ACC112 (cell line): ENCODE data around the gene SPATA2L.
"Not testable (repeated sequence)": the region's sequence is repeated elsewhere in the genome, so short reads cannot be mapped to it uniquely, and the experiment has no call there.

Experiments
- H2AFZ ChIP-seq: fragments of 200-600 bp; sonication (generic); one replicate; pipeline ENCODE4 v1.6.0; 2017; ENCODE audit warnings: antibody characterized with exemption, low read length; ENCODE audit not compliant: unreplicated experiment
- H3K27ac ChIP-seq: fragments of 200-600 bp; sonication (generic); 2 replicates; pipeline ENCODE4 v1.5.1; 2014; ENCODE audit warnings: low read depth, mild to moderate bottlenecking, antibody characterized with exemption, low read length, moderate library complexity
- H3K27me3 ChIP-seq: fragments of 200-600 bp; sonication (generic); 2 replicates; pipeline ENCODE4 v1.6.1; 2014; ENCODE audit warnings: mild to moderate bottlenecking, antibody characterized with exemption, low read length, moderate library complexity, mixed read lengths; ENCODE audit not compliant: insufficient read depth
- H3K36me3 ChIP-seq: fragments of 200-600 bp; sonication (generic); 2 replicates; pipeline ENCODE4 v1.6.1; 2016; ENCODE audit warnings: mild to moderate bottlenecking, antibody characterized with exemption, low read length, moderate library complexity, mixed read lengths; ENCODE audit not compliant: insufficient read depth
- H3K4me1 ChIP-seq: fragments of 200-600 bp; sonication (generic); one replicate; pipeline ENCODE4 v1.6.1; 2016; ENCODE audit warnings: low read length, mixed read lengths; ENCODE audit not compliant: insufficient read depth, unreplicated experiment, control insufficient read depth
- H3K4me3 ChIP-seq: fragments of 200-600 bp; sonication (generic); 2 replicates; pipeline ENCODE4 v1.5.1; 2014; ENCODE audit warnings: mild to moderate bottlenecking, low read depth, low read length
- H3K79me2 ChIP-seq: fragments of 200-600 bp; sonication (generic); one replicate; pipeline ENCODE4 v1.6.0; 2016; ENCODE audit warnings: low read length; ENCODE audit not compliant: control insufficient read depth, unreplicated experiment, insufficient read depth

The SPATA2L gene

GRCh38 chr16:89667000-89667399 lies 34.5 kb downstream of the SPATA2L start:
- H3K79me2 ChIP-seq, H3K36me3 ChIP-seq, H2AFZ ChIP-seq, H3K27me3 ChIP-seq, H3K4me3 ChIP-seq, H3K27ac ChIP-seq: not testable (repeated sequence)
- H3K4me1 ChIP-seq, result peaks cover 12% of the 10 kb centered on the region

GRCh38 chr16:89664238-89664637 lies 37.3 kb downstream of the SPATA2L start:
- H3K79me2 ChIP-seq, result peaks cover 14% of the 10 kb centered on the region
- H2AFZ ChIP-seq, H3K27ac ChIP-seq, H3K36me3 ChIP-seq, H3K27me3 ChIP-seq, H3K4me1 ChIP-seq, H3K4me3 ChIP-seq: not testable (repeated sequence)

GRCh38 chr16:89661215-89661614 lies 40.3 kb downstream of the SPATA2L start:
- H3K36me3 ChIP-seq, result peaks cover 9% of the 10 kb centered on the region; the same call in 1 of the 2 replicates
- no peak overlapping the region for H3K27ac ChIP-seq
- H3K79me2 ChIP-seq, result peaks cover 41% of the 10 kb centered on the region
- peaks cover 5% of the 10 kb centered on the region for H3K4me1 ChIP-seq
- no peak overlapping the region for H3K4me3 ChIP-seq
- H3K27me3 ChIP-seq, result no peaks in the 10 kb centered on the region
- H2AFZ ChIP-seq, result no peak overlapping the region

DNA sequence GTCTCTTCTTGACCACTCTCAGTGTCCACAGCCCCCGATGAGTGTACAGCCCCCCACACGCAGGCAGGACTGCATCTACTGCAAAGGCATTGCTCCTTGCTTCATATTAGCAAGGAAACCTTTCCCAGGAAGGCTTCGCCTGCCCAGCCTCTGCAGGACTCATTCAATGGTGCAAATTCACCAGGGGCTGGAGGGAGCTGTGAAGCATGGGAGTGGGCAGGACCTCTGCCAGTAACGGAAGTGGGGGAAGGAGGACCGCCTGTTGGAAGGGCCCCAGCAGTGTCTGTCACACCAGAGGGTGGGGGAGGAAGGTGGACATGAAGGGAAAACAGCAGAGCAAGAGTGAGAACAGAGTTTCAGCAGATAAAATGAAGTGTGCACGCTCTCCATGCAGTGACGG lies 41.4 kb downstream of the SPATA2L start:
- peaks cover 9% of the 10 kb centered on the region; the same call in 1 of the 2 replicates for H3K36me3 ChIP-seq
- peaks cover 6% of the 10 kb centered on the region for H3K4me1 ChIP-seq
- H3K27me3 ChIP-seq, result no peaks in the 10 kb centered on the region
- H3K27ac ChIP-seq, result no peak overlapping the region
- no peak overlapping the region for H3K4me3 ChIP-seq
- peaks cover 51% of the 10 kb centered on the region for H3K79me2 ChIP-seq
- H2AFZ ChIP-seq, result no peak overlapping the region

- Histone ChIP-seq H3K4me1 (peaks cover 6% of the 10 kb centered on the region), H3K36me3 (peaks cover 6% of the 10 kb centered on the region; the same call in 1 of the 2 replicates), H3K27ac (peak overlapping the region; percentile 73), H2AFZ (peak overlapping the region; percentile 97), H3K79me2 (peaks cover 64% of the 10 kb centered on the region), H3K27me3 (no peaks in the 10 kb centered on the region), H3K4me3 (peak overlapping the region; percentile 98)
Measured at GRCh38 chr16:89658221-89658879, 43.2 kb downstream of the SPATA2L start.

DNA sequence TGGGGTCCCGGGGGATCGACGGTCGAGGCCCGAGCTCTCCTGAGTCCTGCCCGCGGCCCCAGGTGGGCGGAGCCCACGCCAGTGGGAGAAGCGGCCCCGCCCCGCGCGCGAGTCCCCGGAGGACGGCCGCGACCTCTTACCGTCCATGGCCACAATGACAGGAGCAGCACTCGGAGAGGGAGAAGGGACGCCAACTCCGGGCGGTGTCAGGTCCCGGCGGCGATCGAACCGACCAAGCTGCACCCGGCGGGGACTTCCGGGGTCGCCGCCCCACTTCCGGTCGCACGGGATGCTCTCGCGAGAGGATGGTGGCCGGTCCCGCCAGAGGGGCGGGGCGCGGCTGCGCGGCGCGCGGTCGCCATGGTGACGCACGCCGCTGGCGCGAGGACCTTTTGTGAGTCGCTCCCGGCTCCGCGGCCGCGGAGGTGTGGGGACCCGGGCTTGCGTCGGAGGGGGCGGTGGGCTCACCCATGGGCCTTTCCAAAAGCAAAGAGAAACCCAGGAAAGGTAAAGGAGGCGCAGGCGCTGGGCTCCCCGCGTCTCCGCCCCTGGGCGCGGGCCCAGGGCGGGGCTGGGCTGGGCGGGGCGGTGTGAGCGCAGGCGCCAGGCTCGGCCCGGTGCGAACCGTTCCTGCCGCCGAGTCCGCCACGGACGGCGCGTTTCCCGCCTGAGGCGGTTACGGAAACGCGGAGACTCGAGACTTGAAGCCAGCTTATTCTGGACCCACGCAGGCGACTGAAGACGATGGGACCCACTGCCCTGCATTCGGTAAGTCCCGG lies 43.9 kb downstream of the SPATA2L start, which contains the start of the genes CHMP1A and SPATA33:
Gene CHMP1A, minus strand, starts transcription at position 267 of the 779 bp plus-strand sequence. Its CDS starts 120 bp downstream, at position 147.
Gene SPATA33, plus strand, starts transcription at position 395 of the 779 bp plus-strand sequence. Its CDS starts 76 bp downstream, at position 471.
- peaks cover 6% of the 10 kb centered on the region; the same call in 1 of the 2 replicates for H3K36me3 ChIP-seq
- H3K27ac ChIP-seq, result peak within 1 kb of the TSS; percentile 73
- H2AFZ ChIP-seq, result peak within 1 kb of the TSS; percentile 97
- H3K79me2 ChIP-seq, result peaks cover 65% of the 10 kb centered on the region
- H3K4me1 ChIP-seq, result peaks cover 6% of the 10 kb centered on the region
- H3K27me3 ChIP-seq, result no peaks in the 10 kb centered on the region
- H3K4me3 ChIP-seq, result peak within 1 kb of the TSS; percentile 98

- H3K27ac ChIP-seq, result peak overlapping the region; percentile 73; the same call in 1 of the 2 replicates
- H2AFZ ChIP-seq, result no peak overlapping the region
- no peaks in the 10 kb centered on the region for H3K27me3 ChIP-seq
Measured at GRCh38 chr16:89656435-89657121, 44.9 kb downstream of the SPATA2L start.

GRCh38 chr16:89655062-89655643 lies 46.4 kb downstream of the SPATA2L start:
- H2AFZ ChIP-seq, result no peak overlapping the region
- H3K79me2 ChIP-seq, result peaks cover 69% of the 10 kb centered on the region
- no peaks in the 10 kb centered on the region for H3K27me3 ChIP-seq
- peaks cover 6% of the 10 kb centered on the region for H3K4me1 ChIP-seq
- H3K36me3 ChIP-seq, result peaks cover 2% of the 10 kb centered on the region; the same call in 1 of the 2 replicates
- no peak overlapping the region for H3K27ac ChIP-seq
- H3K4me3 ChIP-seq, result no peak overlapping the region

More at GRCh38 chr16:89656435-89657121, 44.9 kb downstream of the SPATA2L start:
- H3K4me1 ChIP-seq, result peaks cover 6% of the 10 kb centered on the region
- peaks cover 68% of the 10 kb centered on the region for H3K79me2 ChIP-seq
- peak overlapping the region; percentile 98 for H3K4me3 ChIP-seq
- H3K36me3 ChIP-seq, result peaks cover 6% of the 10 kb centered on the region; the same call in 1 of the 2 replicates

GRCh38 chr16:89653656-89654295 lies 47.7 kb downstream of the SPATA2L start:
- Histone ChIP-seq H3K79me2 (peaks cover 56% of the 10 kb centered on the region), H3K36me3 (peaks cover 2% of the 10 kb centered on the region; the same call in 1 of the 2 replicates), H3K27me3 (no peaks in the 10 kb centered on the region), H3K4me1 (peaks cover 6% of the 10 kb centered on the region), H2AFZ (no peak overlapping the region), H3K27ac (no peak overlapping the region), H3K4me3 (no peak overlapping the region)
